Sigmoid colon (tissue), 4 donors: Measurements from ENCODE around the gene CA14.

Source experiments
- EP300 ChIP-seq, 4 donors: sonication (generic); formaldehyde crosslinking; IDR thresholded peaks; one replicate each; pipeline ENCODE4 v1.6.1; 2017; ENCODE audit warnings: antibody characterized with exemption in 4 of 4
- TF ChIP-seq, protein P1 (sequence below), 4 experiments: fragments of 450-650 bp in 3 of 4; fragments of 200-600 bp in 1 of 4; IDR thresholded peaks; one replicate each; pipeline ENCODE4 v1.5.1; 2016 to 2019; ENCODE audit warnings: antibody characterized with exemption in 4 of 4, mild to moderate bottlenecking in 3 of 4, moderate library complexity in 2 of 4

DNA sequence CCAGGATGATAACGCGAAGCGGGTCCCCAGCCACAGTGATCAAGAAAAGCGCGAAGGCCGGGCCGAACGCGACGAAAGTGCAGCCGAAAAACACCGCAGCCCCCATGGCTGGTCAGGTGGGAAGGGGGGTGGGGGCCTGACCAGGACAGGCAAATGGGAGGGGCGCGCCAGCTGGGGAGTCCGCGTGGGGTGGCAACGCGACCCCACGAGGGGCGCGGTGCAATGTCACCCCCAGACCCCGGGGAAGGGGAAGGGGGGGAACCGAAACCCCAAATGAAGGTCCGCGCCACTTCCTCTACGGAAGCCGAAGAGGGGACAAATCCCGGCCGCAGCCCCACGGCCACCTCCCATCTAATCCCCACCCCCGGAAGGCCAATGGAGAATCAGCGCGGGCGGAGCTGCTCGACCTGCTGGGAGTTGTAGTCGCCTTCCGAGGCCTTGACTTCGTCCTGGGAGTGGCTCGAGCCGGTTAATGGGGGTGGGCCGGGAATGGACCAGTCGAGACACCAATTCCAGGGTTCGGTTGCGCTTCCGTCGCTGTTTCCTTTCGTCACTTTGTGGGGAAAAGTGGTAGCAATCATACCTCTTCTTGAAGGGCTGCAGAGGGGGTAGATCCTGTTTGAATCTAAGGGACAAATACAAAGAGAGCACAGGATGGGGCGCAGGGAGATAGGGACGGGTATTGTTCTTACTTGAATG lies 11.3 kb downstream of the CA14 start, which contains the start of gene APH1A:
- TF ChIP-seq, protein P1, sequence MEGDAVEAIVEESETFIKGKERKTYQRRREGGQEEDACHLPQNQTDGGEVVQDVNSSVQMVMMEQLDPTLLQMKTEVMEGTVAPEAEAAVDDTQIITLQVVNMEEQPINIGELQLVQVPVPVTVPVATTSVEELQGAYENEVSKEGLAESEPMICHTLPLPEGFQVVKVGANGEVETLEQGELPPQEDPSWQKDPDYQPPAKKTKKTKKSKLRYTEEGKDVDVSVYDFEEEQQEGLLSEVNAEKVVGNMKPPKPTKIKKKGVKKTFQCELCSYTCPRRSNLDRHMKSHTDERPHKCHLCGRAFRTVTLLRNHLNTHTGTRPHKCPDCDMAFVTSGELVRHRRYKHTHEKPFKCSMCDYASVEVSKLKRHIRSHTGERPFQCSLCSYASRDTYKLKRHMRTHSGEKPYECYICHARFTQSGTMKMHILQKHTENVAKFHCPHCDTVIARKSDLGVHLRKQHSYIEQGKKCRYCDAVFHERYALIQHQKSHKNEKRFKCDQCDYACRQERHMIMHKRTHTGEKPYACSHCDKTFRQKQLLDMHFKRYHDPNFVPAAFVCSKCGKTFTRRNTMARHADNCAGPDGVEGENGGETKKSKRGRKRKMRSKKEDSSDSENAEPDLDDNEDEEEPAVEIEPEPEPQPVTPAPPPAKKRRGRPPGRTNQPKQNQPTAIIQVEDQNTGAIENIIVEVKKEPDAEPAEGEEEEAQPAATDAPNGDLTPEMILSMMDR (IDR thresholded peaks at IDR 0.05), result no peak
- TF ChIP-seq EP300 (IDR thresholded peaks at IDR 0.05), result peak in 3 of 4 donors; percentile 16 to 44 (median 22)
